ENCODE measurements around the gene ARMC10. TPM values are rescaled to one million over a fixed set of nuclear protein-coding genes. Genes with fewer than 3 reads are reported as not detected.
A peak's percentile ranks its signal among the peaks of the same experiment; 100 is the strongest.
"Not testable (repeated sequence)": the region's sequence is repeated elsewhere in the genome, so short reads cannot be mapped to it uniquely, and the experiment has no call there.

Gene ARMC10
- total RNA-seq, 1 donor from 2014 or later: 56.7 TPM

DNA sequence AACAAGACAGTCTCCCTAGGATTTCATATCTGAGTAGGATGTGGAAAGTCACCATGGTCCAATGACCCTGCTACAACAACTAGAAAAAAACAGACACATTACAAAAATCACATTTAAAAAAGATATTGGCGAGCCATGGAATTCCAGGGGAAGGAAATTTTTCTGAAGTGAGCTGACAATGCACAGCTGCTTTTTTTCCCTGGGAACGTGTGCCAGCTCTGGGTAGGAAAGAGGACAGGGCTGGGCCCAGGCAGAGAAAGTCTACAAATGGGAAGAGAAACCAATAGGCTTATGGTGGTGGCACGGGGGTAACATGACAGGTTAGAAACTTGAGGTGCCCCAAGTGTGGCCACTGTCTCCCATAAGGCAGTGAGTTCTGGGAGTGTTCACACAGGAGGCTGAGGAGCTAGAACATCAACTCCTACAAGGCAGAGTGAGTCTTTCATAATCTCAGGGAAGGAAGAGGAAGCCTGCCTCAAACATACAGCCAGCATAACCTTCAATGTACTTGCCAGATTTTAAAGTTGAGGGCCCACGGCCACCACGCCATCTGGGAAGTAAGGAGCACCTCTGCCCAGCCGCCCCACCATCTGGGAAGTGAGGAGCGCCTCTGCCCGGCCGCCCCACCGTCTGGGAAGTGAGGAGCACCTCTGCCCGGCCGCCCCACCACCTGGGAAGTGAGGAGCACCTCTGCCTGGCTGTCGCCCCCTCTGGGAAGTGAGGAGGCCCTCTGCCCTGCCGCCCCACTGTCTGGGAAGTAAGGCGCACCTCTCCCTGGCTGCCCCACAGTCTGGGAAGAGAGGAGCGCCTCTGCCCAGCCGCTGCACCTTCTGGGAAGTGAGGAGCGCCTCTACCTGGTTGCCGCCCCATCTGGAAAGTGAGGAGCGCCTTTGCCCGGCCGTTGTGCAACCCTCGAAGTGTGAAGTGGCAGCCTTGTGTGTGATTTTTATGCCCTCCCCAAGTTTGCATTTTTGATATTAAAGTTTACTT lies 6.2 kb upstream of the ARMC10 start:
- no peak for DNase-seq (ENCODE audit: low read depth)
- H3K4me3 ChIP-seq (ENCODE audit: low read depth, low read length): no peak overlapping the region
- TF ChIP-seq, protein P1, sequence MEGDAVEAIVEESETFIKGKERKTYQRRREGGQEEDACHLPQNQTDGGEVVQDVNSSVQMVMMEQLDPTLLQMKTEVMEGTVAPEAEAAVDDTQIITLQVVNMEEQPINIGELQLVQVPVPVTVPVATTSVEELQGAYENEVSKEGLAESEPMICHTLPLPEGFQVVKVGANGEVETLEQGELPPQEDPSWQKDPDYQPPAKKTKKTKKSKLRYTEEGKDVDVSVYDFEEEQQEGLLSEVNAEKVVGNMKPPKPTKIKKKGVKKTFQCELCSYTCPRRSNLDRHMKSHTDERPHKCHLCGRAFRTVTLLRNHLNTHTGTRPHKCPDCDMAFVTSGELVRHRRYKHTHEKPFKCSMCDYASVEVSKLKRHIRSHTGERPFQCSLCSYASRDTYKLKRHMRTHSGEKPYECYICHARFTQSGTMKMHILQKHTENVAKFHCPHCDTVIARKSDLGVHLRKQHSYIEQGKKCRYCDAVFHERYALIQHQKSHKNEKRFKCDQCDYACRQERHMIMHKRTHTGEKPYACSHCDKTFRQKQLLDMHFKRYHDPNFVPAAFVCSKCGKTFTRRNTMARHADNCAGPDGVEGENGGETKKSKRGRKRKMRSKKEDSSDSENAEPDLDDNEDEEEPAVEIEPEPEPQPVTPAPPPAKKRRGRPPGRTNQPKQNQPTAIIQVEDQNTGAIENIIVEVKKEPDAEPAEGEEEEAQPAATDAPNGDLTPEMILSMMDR (conservative IDR thresholded peaks at IDR 0.05; ENCODE audit: low read depth, low read length): no peak

DNA sequence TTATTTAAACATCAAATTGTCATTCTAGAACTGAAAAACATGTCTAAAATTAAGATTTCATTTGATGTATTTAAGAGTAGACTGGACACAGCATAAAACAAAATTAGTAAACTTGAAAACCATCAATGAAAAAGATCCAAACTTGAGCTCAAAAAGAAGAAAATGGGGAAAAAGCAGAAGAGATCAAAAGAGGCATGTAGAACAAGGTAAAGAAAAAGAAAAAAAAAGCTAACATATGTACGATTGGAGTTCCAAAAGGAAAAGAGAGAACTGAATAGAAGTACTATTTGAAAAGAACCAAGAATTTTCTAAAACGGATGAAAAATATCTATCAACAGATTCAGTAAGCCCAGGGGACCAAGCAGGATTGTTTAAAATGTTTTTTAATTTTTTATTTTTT lies 3.9 kb upstream of the ARMC10 start:
- DNase-seq (ENCODE audit: low read depth): no peak
- TF ChIP-seq, protein P1 (conservative IDR thresholded peaks at IDR 0.05; ENCODE audit: low read depth, low read length): no peak
- H3K4me3 ChIP-seq (ENCODE audit: low read depth, low read length): no peak overlapping the region

DNA sequence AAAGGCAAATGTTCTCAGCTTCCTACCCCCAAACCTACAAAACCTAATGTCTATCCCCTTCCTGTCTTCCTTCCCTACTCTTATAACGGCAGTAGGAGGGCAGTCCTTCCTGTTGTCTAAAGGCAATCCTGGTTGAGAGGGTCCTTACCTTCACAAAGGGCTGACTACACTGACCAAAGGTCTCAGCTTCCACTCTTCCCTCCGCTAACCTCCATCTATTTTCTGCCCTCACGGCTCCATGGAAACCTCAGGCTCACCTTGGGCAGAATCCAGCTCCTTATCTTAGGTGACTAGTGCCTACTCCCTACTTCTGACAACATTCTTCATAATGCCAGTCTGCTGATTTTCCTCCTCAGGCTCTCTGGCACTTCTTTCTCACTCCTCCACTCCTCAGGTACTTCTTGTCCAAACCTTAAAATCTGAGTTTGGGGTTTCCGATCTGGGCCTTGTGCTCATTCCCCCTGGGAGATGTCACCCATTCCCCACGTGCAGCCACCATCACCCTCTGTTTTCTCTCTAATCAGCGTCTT lies 886 bp upstream of the ARMC10 start:
- H3K4me3 ChIP-seq (ENCODE audit: low read depth, low read length): peak overlapping the region; percentile 88
- TF ChIP-seq, protein P1 (conservative IDR thresholded peaks at IDR 0.05; ENCODE audit: low read depth, low read length): no peak
- DNase-seq (ENCODE audit: low read depth): no peak

DNA sequence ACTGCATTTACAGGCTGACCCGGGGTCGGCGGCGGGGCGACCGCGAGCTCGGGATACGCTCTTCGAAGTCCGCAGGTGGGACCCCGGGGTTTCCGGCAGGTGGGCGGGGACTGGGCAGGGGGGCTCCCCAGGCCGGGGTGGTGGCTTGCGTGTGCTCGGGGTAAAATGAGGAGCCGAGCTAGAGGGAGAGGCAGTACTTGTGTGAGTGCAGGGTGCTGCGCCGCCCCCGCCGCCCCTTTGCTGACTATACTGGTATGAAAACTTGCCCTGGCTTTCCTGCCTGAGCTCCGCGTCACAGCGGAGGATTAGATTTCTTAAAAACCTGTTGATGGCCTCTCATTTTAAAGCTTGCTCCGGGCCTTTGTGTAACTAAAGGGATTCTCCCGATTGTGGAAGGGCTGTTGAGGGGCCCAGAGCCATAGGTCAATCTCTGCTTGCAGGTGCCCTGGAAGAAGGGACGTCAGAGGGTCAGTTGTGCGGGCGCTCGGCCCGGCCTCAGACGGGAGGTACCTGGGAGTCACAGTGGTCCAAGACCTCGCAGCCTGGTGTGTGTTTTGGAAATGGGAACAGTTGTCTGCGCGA lies 488 bp downstream of the ARMC10 start:
- peak overlapping the region; percentile 88 for H3K4me3 ChIP-seq (ENCODE audit: low read depth, low read length)
- TF ChIP-seq, protein P1 (conservative IDR thresholded peaks at IDR 0.05; ENCODE audit: low read depth, low read length): no peak
- no peak for DNase-seq (ENCODE audit: low read depth)

DNA sequence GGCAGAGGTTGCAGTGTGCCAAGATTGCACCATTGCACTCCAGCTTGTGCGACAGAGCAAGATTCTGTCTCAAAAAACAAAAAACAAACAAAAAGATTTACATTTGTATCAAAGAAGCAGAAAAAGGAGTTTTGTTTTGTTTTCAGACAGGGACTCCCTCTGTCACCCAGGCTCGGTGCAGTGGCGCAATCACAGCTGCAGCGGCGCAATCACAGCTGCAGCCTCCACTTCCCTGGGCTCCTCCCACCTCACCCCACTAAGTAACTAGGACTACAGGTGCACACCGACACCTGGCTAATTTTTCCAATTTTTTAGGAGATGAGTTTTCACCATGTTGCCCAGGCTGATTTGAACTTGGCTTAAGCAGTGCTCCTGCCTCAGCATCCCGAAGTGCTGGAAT lies 1.8 kb downstream of the ARMC10 start:
- TF ChIP-seq, protein P1 (conservative IDR thresholded peaks at IDR 0.05; ENCODE audit: low read depth, low read length): no peak
- no peak for DNase-seq (ENCODE audit: low read depth)
- no peak overlapping the region for H3K4me3 ChIP-seq (ENCODE audit: low read depth, low read length)

DNA sequence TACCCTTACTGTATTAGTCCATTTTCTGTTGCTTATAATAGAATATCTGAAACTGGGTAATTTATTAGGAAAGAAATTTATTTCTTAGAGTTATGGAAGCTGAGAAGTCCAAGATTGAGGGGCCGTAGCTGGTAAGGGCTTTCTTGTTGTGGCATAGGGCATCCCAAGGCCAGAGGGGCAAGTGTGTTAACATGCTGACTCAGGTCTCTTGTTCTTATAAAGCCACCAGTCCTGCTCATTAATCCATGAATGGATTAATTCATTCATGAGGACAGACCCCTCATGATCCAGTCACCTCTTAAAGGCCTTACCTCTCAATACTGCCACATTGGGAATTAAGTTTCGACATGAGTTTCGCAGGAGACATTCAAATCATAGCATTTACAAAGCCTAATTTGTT lies 2.4 kb downstream of the ARMC10 start:
- no peak overlapping the region for H3K4me3 ChIP-seq (ENCODE audit: low read depth, low read length)
- TF ChIP-seq, protein P1 (conservative IDR thresholded peaks at IDR 0.05; ENCODE audit: low read depth, low read length): no peak
- DNase-seq (ENCODE audit: low read depth): no peak

DNA sequence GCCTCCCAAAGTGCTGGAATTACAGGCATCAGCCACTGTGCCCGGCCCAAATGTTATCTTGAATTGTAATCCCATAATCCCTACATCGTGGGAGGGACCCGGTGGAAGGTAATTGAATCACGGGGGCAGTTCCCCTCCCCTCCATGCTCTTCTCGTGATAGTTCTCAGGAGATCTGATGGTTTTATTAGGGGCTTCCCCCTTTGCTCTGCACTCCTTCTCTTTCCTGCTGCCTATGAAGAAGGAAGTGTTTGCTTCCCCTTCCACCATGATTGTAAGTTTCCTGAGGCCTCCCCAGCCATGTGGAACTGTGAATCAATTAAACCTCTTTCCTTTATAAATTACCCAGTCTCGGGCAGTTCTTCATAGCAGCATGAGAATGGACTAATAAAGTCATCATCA lies 3.3 kb downstream of the ARMC10 start:
- DNase-seq (ENCODE audit: low read depth); H3K4me3 ChIP-seq (ENCODE audit: low read depth, low read length): not testable (repeated sequence)
